Gastroesophageal sphincter (tissue), 3 donors: ENCODE measurements around the gene PCED1B.

Source experiments
- CTCF ChIP-seq, 4 experiments: fragments of 200-600 bp in 2 of 4; fragments of 450-650 bp in 2 of 4; sonication (generic) in 1 of 4; IDR thresholded peaks; one replicate each; pipeline ENCODE4 v1.5.1; 2017 to 2019; ENCODE audit warnings: antibody characterized with exemption in 4 of 4, mild to moderate bottlenecking in 2 of 4, moderate library complexity in 2 of 4
- EP300 ChIP-seq: sonication (generic); formaldehyde crosslinking; IDR thresholded peaks from one replicate; pipeline ENCODE4 v1.6.1; 2017; ENCODE audit warnings: antibody characterized with exemption, mild to moderate bottlenecking
- POLR2A ChIP-seq, 2 donors: fragments of 450-650 bp; IDR thresholded peaks; one replicate each; pipeline ENCODE4 v1.6.1; 2017; ENCODE audit warnings: antibody characterized with exemption in 2 of 2, mild to moderate bottlenecking in 2 of 2, moderate library complexity in 1 of 2

GRCh38 chr12:47249082-47249481 is 169.7 kb downstream of the PCED1B start:
- TF ChIP-seq CTCF (IDR thresholded peaks at IDR 0.05) (no peak), EP300 (no peak), POLR2A (IDR thresholded peaks at IDR 0.05) (no peak)
